ENCODE measurements around the gene PDE6A. TPM values are rescaled to one million over a fixed set of nuclear protein-coding genes. Genes with fewer than 3 reads are reported as not detected.

PDE6A gene
- total RNA-seq = not detected

DNA sequence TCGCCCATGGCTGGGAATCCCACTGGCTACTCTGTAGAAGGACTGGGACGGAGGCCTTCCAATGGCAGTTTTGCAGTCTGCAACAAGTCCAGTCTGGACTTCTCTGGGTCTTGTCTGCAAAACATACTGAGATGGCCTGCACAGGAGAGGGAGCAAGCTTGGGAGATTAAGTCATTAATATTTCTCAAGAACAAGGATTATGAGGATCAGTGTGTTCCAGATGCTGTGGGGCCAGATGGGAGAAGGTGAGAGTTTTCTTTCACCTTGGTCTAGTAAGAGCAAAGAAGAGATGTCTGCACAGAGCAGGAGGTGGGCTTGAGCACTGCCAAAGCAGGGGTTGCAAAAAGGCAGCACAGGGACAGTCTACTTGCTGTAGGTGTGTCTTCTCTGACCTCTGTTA, at the start of gene PDE6A:
Gene PDE6A, minus strand, starts transcription at position 128 of the 400 bp plus-strand sequence. Its CDS starts 120 bp downstream, at position 8.

GRCh38 chr5:149960272-149961185, 15.9 kb upstream of the PDE6A start, which contains the start of gene SLC26A2:
Gene SLC26A2, plus strand, starts transcription at chr5:149960758. Its CDS starts 16,895 bp downstream, at chr5:149977653.

Small RNA genes within 50 kb of the gene (small RNA-seq; reads per million reads assigned to genes)
- not detected for gene RF00019 (ENCODE audit: low replicate concordance)

Other genes with a start within 250 kb of the PDE6A start
- 1.3 TPM for gene PPARGC1B, start 214.5 kb downstream of the PDE6A start, total RNA-seq
- gene SLC26A2, start 16.0 kb upstream of the PDE6A start, total RNA-seq = 13.1 TPM
- gene TIGD6, start 55.9 kb upstream of the PDE6A start, total RNA-seq = 4.1 TPM
- 45.4 TPM for gene HMGXB3, start 55.9 kb upstream of the PDE6A start, total RNA-seq
- gene CSF1R, start 141.8 kb upstream of the PDE6A start, total RNA-seq = 8.8 TPM
- gene PDGFRB, start 211.1 kb upstream of the PDE6A start, total RNA-seq = 27.5 TPM
- not detected for gene CDX1, start 222.0 kb upstream of the PDE6A start, total RNA-seq
- 1.9 TPM for gene SLC6A7, start 245.3 kb upstream of the PDE6A start, total RNA-seq